ENCODE data around the gene APP.

Gene APP

GRCh38 chr21:26142363-26142762, 28.2 kb downstream of the APP start:
- peaks cover 57% of the 10 kb centered on the region for H3K79me2 ChIP-seq (ENCODE audit: low read length)
- no peaks in the 10 kb centered on the region for H3K27me3 ChIP-seq (replicated peaks; ENCODE audit: insufficient read depth, low read length)
- no peak overlapping the region for H3K27ac ChIP-seq (ENCODE audit: low read length)
- H3K9me2 ChIP-seq (replicated peaks; ENCODE audit: insufficient read depth, low read length): no peaks in the 10 kb centered on the region
- no peaks in the 10 kb centered on the region for H3K36me3 ChIP-seq (replicated peaks; ENCODE audit: insufficient read depth, low read length)
- no peaks in the 10 kb centered on the region for H4K20me1 ChIP-seq (ENCODE audit: insufficient read depth, low read length)
- no peak overlapping the region for H3K9ac ChIP-seq (ENCODE audit: low read length)
- H3K9me3 ChIP-seq (replicated peaks; ENCODE audit: insufficient read depth, low read length): no peaks in the 10 kb centered on the region
- no peak overlapping the region for H2AFZ ChIP-seq (ENCODE audit: low read length)
- TF ChIP-seq EZH2phosphoT487 (IDR thresholded peaks at IDR 0.05; ENCODE audit: low read length) (no peak), EZH2 (optimal IDR thresholded peaks at IDR 0.05; ENCODE audit: low read depth, low read length) (no peak)
- TF ChIP-seq, protein P1, sequence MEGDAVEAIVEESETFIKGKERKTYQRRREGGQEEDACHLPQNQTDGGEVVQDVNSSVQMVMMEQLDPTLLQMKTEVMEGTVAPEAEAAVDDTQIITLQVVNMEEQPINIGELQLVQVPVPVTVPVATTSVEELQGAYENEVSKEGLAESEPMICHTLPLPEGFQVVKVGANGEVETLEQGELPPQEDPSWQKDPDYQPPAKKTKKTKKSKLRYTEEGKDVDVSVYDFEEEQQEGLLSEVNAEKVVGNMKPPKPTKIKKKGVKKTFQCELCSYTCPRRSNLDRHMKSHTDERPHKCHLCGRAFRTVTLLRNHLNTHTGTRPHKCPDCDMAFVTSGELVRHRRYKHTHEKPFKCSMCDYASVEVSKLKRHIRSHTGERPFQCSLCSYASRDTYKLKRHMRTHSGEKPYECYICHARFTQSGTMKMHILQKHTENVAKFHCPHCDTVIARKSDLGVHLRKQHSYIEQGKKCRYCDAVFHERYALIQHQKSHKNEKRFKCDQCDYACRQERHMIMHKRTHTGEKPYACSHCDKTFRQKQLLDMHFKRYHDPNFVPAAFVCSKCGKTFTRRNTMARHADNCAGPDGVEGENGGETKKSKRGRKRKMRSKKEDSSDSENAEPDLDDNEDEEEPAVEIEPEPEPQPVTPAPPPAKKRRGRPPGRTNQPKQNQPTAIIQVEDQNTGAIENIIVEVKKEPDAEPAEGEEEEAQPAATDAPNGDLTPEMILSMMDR (IDR thresholded peaks at IDR 0.05; ENCODE audit: low read length): no peak
- no peak overlapping the region for H3K4me2 ChIP-seq (ENCODE audit: low read depth, low read length)
- peaks cover 11% of the 10 kb centered on the region for H3F3A ChIP-seq (ENCODE audit: insufficient read depth, low read length)
- peaks cover 11% of the 10 kb centered on the region; the same call in 1 of the 2 replicates for H3K4me1 ChIP-seq (ENCODE audit: low read length)
- DNase-seq: no peak
- H3K4me3 ChIP-seq (ENCODE audit: low read length): no peak overlapping the region

GRCh38 chr21:26140926-26141325, 29.6 kb downstream of the APP start:
- TF ChIP-seq EZH2 (optimal IDR thresholded peaks at IDR 0.05; ENCODE audit: low read depth, low read length) (no peak), EZH2phosphoT487 (IDR thresholded peaks at IDR 0.05; ENCODE audit: low read length) (no peak)
- TF ChIP-seq, protein P1 (IDR thresholded peaks at IDR 0.05; ENCODE audit: low read length): no peak
- Histone ChIP-seq H3K9ac (ENCODE audit: low read length) (no peak overlapping the region), H3K4me2 (ENCODE audit: low read depth, low read length) (no peak overlapping the region), H3K27me3 (replicated peaks; ENCODE audit: insufficient read depth, low read length) (no peaks in the 10 kb centered on the region), H3K27ac (ENCODE audit: low read length) (no peak overlapping the region), H3F3A (ENCODE audit: insufficient read depth, low read length) (peaks cover 21% of the 10 kb centered on the region), H3K36me3 (replicated peaks; ENCODE audit: insufficient read depth, low read length) (no peaks in the 10 kb centered on the region), H2AFZ (ENCODE audit: low read length) (no peak overlapping the region), H3K4me3 (ENCODE audit: low read length) (no peak overlapping the region), H3K9me2 (replicated peaks; ENCODE audit: insufficient read depth, low read length) (no peaks in the 10 kb centered on the region), H3K79me2 (ENCODE audit: low read length) (peaks cover 60% of the 10 kb centered on the region), H3K4me1 (ENCODE audit: low read length) (peaks cover 16% of the 10 kb centered on the region), H3K9me3 (replicated peaks; ENCODE audit: insufficient read depth, low read length) (no peaks in the 10 kb centered on the region), H4K20me1 (ENCODE audit: insufficient read depth, low read length) (no peaks in the 10 kb centered on the region)
- DNase-seq: no peak

DNA sequence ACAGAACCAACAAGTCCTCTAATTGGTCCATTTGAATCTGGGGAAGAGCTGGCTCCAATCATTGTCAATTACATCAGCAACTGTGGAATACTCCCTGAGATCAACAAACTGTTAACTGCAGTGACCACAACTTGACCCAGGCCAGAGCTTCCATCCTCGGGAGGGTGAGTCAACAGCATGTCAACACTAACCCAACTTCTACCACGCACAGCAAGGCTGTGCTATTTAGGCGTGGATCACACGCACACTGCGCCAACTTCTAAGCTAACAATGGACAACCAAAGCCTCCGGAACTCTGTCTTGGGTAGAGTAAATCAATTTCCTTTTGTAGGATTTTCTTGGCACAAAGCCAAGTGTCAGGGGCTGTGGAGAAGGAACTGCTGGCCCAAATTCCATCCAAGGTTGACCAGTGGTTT, 30.4 kb downstream of the APP start:
- no peak overlapping the region for H3K4me2 ChIP-seq (ENCODE audit: low read depth, low read length)
- peaks cover 63% of the 10 kb centered on the region for H3K79me2 ChIP-seq (ENCODE audit: low read length)
- no peak overlapping the region for H2AFZ ChIP-seq (ENCODE audit: low read length)
- no peaks in the 10 kb centered on the region for H3K27me3 ChIP-seq (replicated peaks; ENCODE audit: insufficient read depth, low read length)
- no peak for DNase-seq
- H3F3A ChIP-seq (ENCODE audit: insufficient read depth, low read length): peaks cover 21% of the 10 kb centered on the region
- no peaks in the 10 kb centered on the region for H3K9me3 ChIP-seq (replicated peaks; ENCODE audit: insufficient read depth, low read length)
- H4K20me1 ChIP-seq (ENCODE audit: insufficient read depth, low read length): no peaks in the 10 kb centered on the region
- H3K4me3 ChIP-seq (ENCODE audit: low read length): no peak overlapping the region
- H3K9me2 ChIP-seq (replicated peaks; ENCODE audit: insufficient read depth, low read length): no peaks in the 10 kb centered on the region
- no peak for TF ChIP-seq EZH2 (optimal IDR thresholded peaks at IDR 0.05; ENCODE audit: low read depth, low read length)
- TF ChIP-seq EZH2phosphoT487 (IDR thresholded peaks at IDR 0.05; ENCODE audit: low read length): no peak
- TF ChIP-seq, protein P1 (IDR thresholded peaks at IDR 0.05; ENCODE audit: low read length): no peak
- peaks cover 16% of the 10 kb centered on the region for H3K4me1 ChIP-seq (ENCODE audit: low read length)
- no peak overlapping the region for H3K27ac ChIP-seq (ENCODE audit: low read length)
- H3K36me3 ChIP-seq (replicated peaks; ENCODE audit: insufficient read depth, low read length): no peaks in the 10 kb centered on the region
- H3K9ac ChIP-seq (ENCODE audit: low read length): no peak overlapping the region
